Kidney capillary endothelial cell (primary cell): ENCODE data around the gene PRPF19.

ENCODE experiments used
- DNase-seq: peaks from one replicate; pipeline ENCODE4 v3.0.0-alpha.2; 2018; ENCODE audit warnings: low spot score

PRPF19 gene

GRCh38 chr11:60841797-60842667 lies 64.4 kb downstream of the PRPF19 start, which contains the start of gene CCDC86:
CCDC86 (plus strand) TSS chr11:60842113; CDS start chr11:60842125, 12 bp downstream.
- peak; percentile 94 for DNase-seq
